Measurements from ENCODE around the gene BRSK2.

- TF ChIP-seq, protein P1, sequence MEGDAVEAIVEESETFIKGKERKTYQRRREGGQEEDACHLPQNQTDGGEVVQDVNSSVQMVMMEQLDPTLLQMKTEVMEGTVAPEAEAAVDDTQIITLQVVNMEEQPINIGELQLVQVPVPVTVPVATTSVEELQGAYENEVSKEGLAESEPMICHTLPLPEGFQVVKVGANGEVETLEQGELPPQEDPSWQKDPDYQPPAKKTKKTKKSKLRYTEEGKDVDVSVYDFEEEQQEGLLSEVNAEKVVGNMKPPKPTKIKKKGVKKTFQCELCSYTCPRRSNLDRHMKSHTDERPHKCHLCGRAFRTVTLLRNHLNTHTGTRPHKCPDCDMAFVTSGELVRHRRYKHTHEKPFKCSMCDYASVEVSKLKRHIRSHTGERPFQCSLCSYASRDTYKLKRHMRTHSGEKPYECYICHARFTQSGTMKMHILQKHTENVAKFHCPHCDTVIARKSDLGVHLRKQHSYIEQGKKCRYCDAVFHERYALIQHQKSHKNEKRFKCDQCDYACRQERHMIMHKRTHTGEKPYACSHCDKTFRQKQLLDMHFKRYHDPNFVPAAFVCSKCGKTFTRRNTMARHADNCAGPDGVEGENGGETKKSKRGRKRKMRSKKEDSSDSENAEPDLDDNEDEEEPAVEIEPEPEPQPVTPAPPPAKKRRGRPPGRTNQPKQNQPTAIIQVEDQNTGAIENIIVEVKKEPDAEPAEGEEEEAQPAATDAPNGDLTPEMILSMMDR (IDR thresholded peaks at IDR 0.05) = no peak
- TF ChIP-seq POLR2A (IDR thresholded peaks at IDR 0.05) (no peak), POLR2AphosphoS5 (IDR thresholded peaks at IDR 0.05) (no peak), EP300 (IDR thresholded peaks at IDR 0.05) (no peak)
These were observed 60.7 kb downstream of the BRSK2 start for GRCh38 chr11:1450344-1450875.

Measured in upper lobe of left lung (tissue), 4 donors.